Body of pancreas (tissue), 4 donors: ENCODE data around the gene TBC1D24.

Experiments
- POLR2A ChIP-seq, 3 donors: fragments of 450-650 bp; IDR thresholded peaks; one replicate each; pipeline ENCODE4 v1.6.1; 2016; ENCODE audit warnings: antibody characterized with exemption in 3 of 3, mild to moderate bottlenecking in 2 of 3
- TF ChIP-seq, protein P1 (sequence below), 7 experiments: fragments of 450-650 bp in 4 of 7; fragments of 200-600 bp in 3 of 7; sonication (generic) in 3 of 7; IDR thresholded peaks; one replicate each; pipeline ENCODE4 v1.5.1; 2016 to 2019; ENCODE audit warnings: antibody characterized with exemption in 7 of 7

DNA sequence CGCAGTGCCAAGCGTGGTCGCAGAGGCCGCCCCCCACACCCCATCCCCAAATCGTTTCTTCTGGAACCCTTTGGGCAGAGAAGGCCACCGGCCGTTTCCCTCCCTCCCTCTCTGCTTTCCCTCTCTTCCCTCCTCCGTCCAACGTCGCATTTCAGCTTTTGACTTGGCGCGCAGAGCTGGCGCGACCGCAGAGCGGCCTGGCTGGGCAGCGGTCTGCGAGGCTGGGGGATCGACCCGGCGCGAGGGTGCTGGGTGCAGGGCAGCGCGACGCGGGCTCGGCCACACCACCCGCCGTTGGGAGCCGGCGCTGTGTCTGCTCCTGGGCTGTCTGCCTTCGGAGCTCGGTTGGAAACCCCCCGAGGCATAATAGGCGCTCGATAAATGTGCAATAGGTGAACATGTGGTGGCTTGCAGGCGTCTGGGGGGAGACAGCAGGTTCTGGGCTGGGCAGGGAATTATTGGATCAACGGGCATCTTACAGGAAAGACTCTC is 6.6 kb upstream of the TBC1D24 start:
- TF ChIP-seq, protein P1, sequence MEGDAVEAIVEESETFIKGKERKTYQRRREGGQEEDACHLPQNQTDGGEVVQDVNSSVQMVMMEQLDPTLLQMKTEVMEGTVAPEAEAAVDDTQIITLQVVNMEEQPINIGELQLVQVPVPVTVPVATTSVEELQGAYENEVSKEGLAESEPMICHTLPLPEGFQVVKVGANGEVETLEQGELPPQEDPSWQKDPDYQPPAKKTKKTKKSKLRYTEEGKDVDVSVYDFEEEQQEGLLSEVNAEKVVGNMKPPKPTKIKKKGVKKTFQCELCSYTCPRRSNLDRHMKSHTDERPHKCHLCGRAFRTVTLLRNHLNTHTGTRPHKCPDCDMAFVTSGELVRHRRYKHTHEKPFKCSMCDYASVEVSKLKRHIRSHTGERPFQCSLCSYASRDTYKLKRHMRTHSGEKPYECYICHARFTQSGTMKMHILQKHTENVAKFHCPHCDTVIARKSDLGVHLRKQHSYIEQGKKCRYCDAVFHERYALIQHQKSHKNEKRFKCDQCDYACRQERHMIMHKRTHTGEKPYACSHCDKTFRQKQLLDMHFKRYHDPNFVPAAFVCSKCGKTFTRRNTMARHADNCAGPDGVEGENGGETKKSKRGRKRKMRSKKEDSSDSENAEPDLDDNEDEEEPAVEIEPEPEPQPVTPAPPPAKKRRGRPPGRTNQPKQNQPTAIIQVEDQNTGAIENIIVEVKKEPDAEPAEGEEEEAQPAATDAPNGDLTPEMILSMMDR (IDR thresholded peaks at IDR 0.05), result no peak
- no peak for TF ChIP-seq POLR2A (IDR thresholded peaks at IDR 0.05)
